HG03442 (cell line): ENCODE data around the gene ITPKB.
"Not testable (repeated sequence)": the region's sequence is repeated elsewhere in the genome, so short reads cannot be mapped to it uniquely, and the experiment has no call there.

Source experiments
- ATAC-seq: cut with Tn5 transposase; IDR thresholded peaks from one replicate; pipeline ENCODE4 v1.9.1; 2021; ENCODE audit warnings: mild to moderate bottlenecking, moderate library complexity; ENCODE audit not compliant: unreplicated experiment

Gene ITPKB

GRCh38 chr1:226642421-226642820 is 96.7 kb downstream of the ITPKB start:
- no peak for ATAC-seq

- ATAC-seq = no peak
Observed at GRCh38 chr1:226641671-226642231, 97.3 kb downstream of the ITPKB start.

- no peak for ATAC-seq
Observed at GRCh38 chr1:226640321-226641136, 98.6 kb downstream of the ITPKB start.

GRCh38 chr1:226639631-226640061 is 99.4 kb downstream of the ITPKB start:
- ATAC-seq = no peak

- ATAC-seq = not testable (repeated sequence)
Observed at GRCh38 chr1:226639206-226639605, 99.9 kb downstream of the ITPKB start.

GRCh38 chr1:226638608-226639007 is 100.5 kb downstream of the ITPKB start:
- ATAC-seq = no peak

GRCh38 chr1:226638001-226638601 is 101.0 kb downstream of the ITPKB start:
- ATAC-seq = no peak

GRCh38 chr1:226637147-226637935 is 101.7 kb downstream of the ITPKB start:
- no peak for ATAC-seq

GRCh38 chr1:226636847-226637096 is 102.3 kb downstream of the ITPKB start:
- ATAC-seq = no peak

GRCh38 chr1:226635456-226635941 is 103.6 kb downstream of the ITPKB start:
- no peak for ATAC-seq

- no peak for ATAC-seq
Observed at GRCh38 chr1:226634611-226635246, 104.4 kb downstream of the ITPKB start.

GRCh38 chr1:226634166-226634588 is 104.9 kb downstream of the ITPKB start:
- peak; percentile 70 for ATAC-seq

- no peak for ATAC-seq
Observed at GRCh38 chr1:226633541-226634165, 105.4 kb downstream of the ITPKB start.

GRCh38 chr1:226632922-226633351 is 106.1 kb downstream of the ITPKB start:
- ATAC-seq = no peak

- no peak for ATAC-seq
Observed at GRCh38 chr1:226632169-226632879, 106.8 kb downstream of the ITPKB start.

GRCh38 chr1:226631229-226632000 is 107.7 kb downstream of the ITPKB start:
- no peak for ATAC-seq

- no peak for ATAC-seq
Observed at GRCh38 chr1:226630592-226630991, 108.5 kb downstream of the ITPKB start.

- ATAC-seq = no peak
Observed at GRCh38 chr1:226629896-226630550, 109.1 kb downstream of the ITPKB start.
